GM19468 (cell line): ENCODE data around the gene DAB1.
A peak's percentile ranks its signal among the peaks of the same experiment; 100 is the strongest.

ENCODE experiments used
- ATAC-seq: cut with Tn5 transposase; IDR thresholded peaks from one replicate; pipeline ENCODE4 v1.9.1; 2021; ENCODE audit warnings: mild to moderate bottlenecking, moderate library complexity, moderate number of reproducible peaks; ENCODE audit not compliant: unreplicated experiment; ENCODE audit errors: extremely low read depth

DAB1 gene

GRCh38 chr1:57325536-57325935 lies 98.3 kb downstream of the DAB1 start:
- ATAC-seq, result no peak

GRCh38 chr1:57325117-57325516 lies 98.7 kb downstream of the DAB1 start:
- ATAC-seq, result no peak

- no peak for ATAC-seq
Observed at GRCh38 chr1:57324388-57324787, 99.5 kb downstream of the DAB1 start.

GRCh38 chr1:57321776-57322175 lies 102.1 kb downstream of the DAB1 start:
- ATAC-seq, result no peak

GRCh38 chr1:57319791-57320190 lies 104.1 kb downstream of the DAB1 start:
- no peak for ATAC-seq

GRCh38 chr1:57319165-57319564 lies 104.7 kb downstream of the DAB1 start:
- ATAC-seq, result no peak

GRCh38 chr1:57316861-57317260 lies 107.0 kb downstream of the DAB1 start:
- no peak for ATAC-seq

GRCh38 chr1:57316291-57316690 lies 107.6 kb downstream of the DAB1 start:
- no peak for ATAC-seq

GRCh38 chr1:57312869-57313268 lies 111.0 kb downstream of the DAB1 start:
- no peak for ATAC-seq

- ATAC-seq, result no peak
Observed at GRCh38 chr1:57311411-57311810, 112.4 kb downstream of the DAB1 start.

GRCh38 chr1:57311006-57311405 lies 112.9 kb downstream of the DAB1 start:
- no peak for ATAC-seq

- ATAC-seq, result no peak
Observed at GRCh38 chr1:57309630-57310029, 114.2 kb downstream of the DAB1 start.

GRCh38 chr1:57307392-57308170 lies 116.3 kb downstream of the DAB1 start:
- ATAC-seq, result peak; percentile 58

- ATAC-seq, result no peak
Observed at GRCh38 chr1:57304591-57304990, 119.3 kb downstream of the DAB1 start.

GRCh38 chr1:57302812-57303596 lies 120.9 kb downstream of the DAB1 start:
- no peak for ATAC-seq

GRCh38 chr1:57300186-57300585 lies 123.7 kb downstream of the DAB1 start:
- no peak for ATAC-seq

GRCh38 chr1:57296726-57297250 lies 127.1 kb downstream of the DAB1 start:
- ATAC-seq, result no peak

GRCh38 chr1:57295326-57295725 lies 128.5 kb downstream of the DAB1 start:
- ATAC-seq, result no peak

- ATAC-seq, result no peak
Observed at GRCh38 chr1:57294177-57294576, 129.7 kb downstream of the DAB1 start.

GRCh38 chr1:57293214-57293613 lies 130.6 kb downstream of the DAB1 start:
- ATAC-seq, result no peak

GRCh38 chr1:57289781-57290180 lies 134.1 kb downstream of the DAB1 start:
- no peak for ATAC-seq
